ENCODE measurements around the gene SYAP1. TPM values are rescaled to one million over a fixed set of nuclear protein-coding genes. Genes with fewer than 3 reads are reported as not detected.

Gene SYAP1
- total RNA-seq, 1 donor from 2014 or later: 39.7 TPM

- Histone ChIP-seq H3K9ac (no peak overlapping the region), H3K79me2 (ENCODE audit: low read depth) (no peaks in the 10 kb centered on the region), H3K27ac (no peak overlapping the region), H3K4me3 (no peak overlapping the region), H3K9me3 (ENCODE audit: low read depth) (no peaks in the 10 kb centered on the region), H4K20me1 (ENCODE audit: low read depth) (no peaks in the 10 kb centered on the region), H3K4me1 (no peaks in the 10 kb centered on the region), H2AFZ (replicated peaks) (no peak overlapping the region), H3F3A (ENCODE audit: low read depth) (peaks cover 5% of the 10 kb centered on the region), H3K4me2 (no peak overlapping the region), H3K27me3 (no peaks in the 10 kb centered on the region), H3K36me3 (peaks cover 33% of the 10 kb centered on the region)
- H3K9me3 Mint-ChIP-seq: no peaks in the 10 kb centered on the region
- H3K27me3 Mint-ChIP-seq (ENCODE audit: insufficient read depth, low read depth): no peaks in the 10 kb centered on the region
- no peak overlapping the region for H3K4me3 Mint-ChIP-seq
- peaks cover 35% of the 10 kb centered on the region for H3K36me3 Mint-ChIP-seq
- no peak for DNase-seq (ENCODE audit: low spot score)
- H3K4me1 Mint-ChIP-seq: no peaks in the 10 kb centered on the region
- no peak overlapping the region for H3K27ac Mint-ChIP-seq
- TF ChIP-seq CTCF (IDR thresholded peaks at IDR 0.05) (no peak), EZH2 (IDR thresholded peaks at IDR 0.05) (no peak), EZH2phosphoT487 (IDR thresholded peaks at IDR 0.05) (no peak)
These were observed 36.3 kb upstream of the SYAP1 start for GRCh38 chrX:16683007-16683664.

DNA sequence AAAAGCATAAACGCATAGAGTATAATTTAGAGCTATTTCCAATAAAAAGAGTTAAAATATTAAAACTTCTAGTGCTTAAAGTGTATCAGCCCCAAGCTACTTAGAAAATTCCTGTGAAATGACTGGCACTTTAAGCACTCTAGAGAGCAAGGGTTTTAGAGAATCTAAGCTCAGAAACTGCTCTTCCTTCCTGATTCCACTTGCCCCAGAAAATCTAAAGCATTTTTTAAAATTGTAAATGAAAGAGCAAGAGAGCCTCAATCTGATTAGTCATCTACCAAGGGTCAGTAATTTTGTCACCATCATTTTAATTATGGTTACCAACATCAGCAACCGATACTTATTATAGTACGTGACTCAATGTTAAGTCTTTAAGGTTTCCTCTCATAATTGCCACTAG is 31.9 kb upstream of the SYAP1 start:
- no peak overlapping the region for H3K4me2 ChIP-seq
- no peaks in the 10 kb centered on the region for H3K79me2 ChIP-seq (ENCODE audit: low read depth)
- H3K4me1 ChIP-seq: no peaks in the 10 kb centered on the region
- H3K27ac Mint-ChIP-seq: no peak overlapping the region
- no peak overlapping the region for H3K4me3 Mint-ChIP-seq
- H3K9me3 ChIP-seq (ENCODE audit: low read depth): no peaks in the 10 kb centered on the region
- no peak for TF ChIP-seq EZH2phosphoT487 (IDR thresholded peaks at IDR 0.05)
- TF ChIP-seq CTCF (IDR thresholded peaks at IDR 0.05): no peak
- no peak for TF ChIP-seq EZH2 (IDR thresholded peaks at IDR 0.05)
- H3K9ac ChIP-seq: no peak overlapping the region
- no peaks in the 10 kb centered on the region for H3K4me1 Mint-ChIP-seq
- peaks cover 32% of the 10 kb centered on the region for H3K36me3 ChIP-seq
- H2AFZ ChIP-seq (replicated peaks): no peak overlapping the region
- H3F3A ChIP-seq (ENCODE audit: low read depth): peaks cover 5% of the 10 kb centered on the region
- H3K36me3 Mint-ChIP-seq: peaks cover 38% of the 10 kb centered on the region
- H3K9me3 Mint-ChIP-seq: no peaks in the 10 kb centered on the region
- no peaks in the 10 kb centered on the region for H3K27me3 Mint-ChIP-seq (ENCODE audit: insufficient read depth, low read depth)
- no peak overlapping the region for H3K4me3 ChIP-seq
- H3K27me3 ChIP-seq: no peaks in the 10 kb centered on the region
- H3K27ac ChIP-seq: no peak overlapping the region
- DNase-seq (ENCODE audit: low spot score): no peak
- no peaks in the 10 kb centered on the region for H4K20me1 ChIP-seq (ENCODE audit: low read depth)

DNA sequence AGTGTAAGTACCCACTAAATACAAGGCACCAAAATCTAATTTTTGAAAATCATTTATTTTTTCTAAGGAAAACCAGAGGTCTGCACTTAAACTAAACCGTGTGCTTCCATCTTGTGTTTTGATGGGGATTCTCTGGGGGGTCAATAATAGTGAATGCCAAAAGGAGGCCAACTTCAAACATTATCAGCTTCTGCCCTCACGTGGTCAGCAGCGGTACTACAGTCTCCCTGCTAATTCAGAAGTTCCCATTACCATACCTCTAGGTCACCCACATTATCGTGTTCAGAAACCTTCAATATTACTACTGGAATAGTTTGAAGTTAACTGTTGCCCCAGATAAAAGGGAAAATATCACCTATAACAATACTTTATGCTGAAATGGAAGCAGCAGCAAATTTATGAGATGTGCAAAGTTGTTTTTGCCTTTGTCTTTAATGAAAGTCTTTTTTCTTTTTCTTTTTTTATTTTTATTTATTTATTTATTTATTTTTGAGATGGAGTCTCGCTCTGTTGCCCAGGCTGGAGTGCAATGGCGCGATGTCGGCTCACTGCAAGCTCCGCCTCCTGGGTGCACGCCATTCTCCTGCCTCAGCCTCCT is 24.2 kb upstream of the SYAP1 start:
- Mint-ChIP-seq H3K9me3 (no peaks in the 10 kb centered on the region), H3K4me1 (no peaks in the 10 kb centered on the region), H3K27ac (no peak overlapping the region), H3K4me3 (no peak overlapping the region), H3K36me3 (peaks cover 37% of the 10 kb centered on the region), H3K27me3 (ENCODE audit: insufficient read depth, low read depth) (no peaks in the 10 kb centered on the region)
- H3K79me2 ChIP-seq (ENCODE audit: low read depth): peaks cover 6% of the 10 kb centered on the region
- H3K9me3 ChIP-seq (ENCODE audit: low read depth): no peaks in the 10 kb centered on the region
- no peak overlapping the region for H2AFZ ChIP-seq (replicated peaks)
- H3F3A ChIP-seq (ENCODE audit: low read depth): peaks cover 7% of the 10 kb centered on the region
- no peak overlapping the region for H3K4me2 ChIP-seq
- peaks cover 19% of the 10 kb centered on the region for H3K36me3 ChIP-seq
- H3K27ac ChIP-seq: no peak overlapping the region
- H3K4me3 ChIP-seq: no peak overlapping the region
- no peaks in the 10 kb centered on the region for H3K4me1 ChIP-seq
- TF ChIP-seq EZH2 (IDR thresholded peaks at IDR 0.05): no peak
- TF ChIP-seq CTCF (IDR thresholded peaks at IDR 0.05): peak; percentile 90
- no peak overlapping the region for H3K9ac ChIP-seq
- no peaks in the 10 kb centered on the region for H3K27me3 ChIP-seq
- no peaks in the 10 kb centered on the region for H4K20me1 ChIP-seq (ENCODE audit: low read depth)
- peak; percentile 68 for DNase-seq (ENCODE audit: low spot score)

Measured in neural progenitor cell (in vitro differentiated cells).